Caco-2 (cell line): ENCODE results near the gene ORMDL2. TPM values are rescaled to one million over a fixed set of nuclear protein-coding genes. Genes with fewer than 3 reads are reported as not detected.

Experiments
- BruUV-seq: library from RNA; stranded (reverse); fragments of 400-500 nt; replicated peaks from 2 replicates; lab custom pipeline; 2021; lab: Mats Ljungman, UMichigan
- CTCF ChIA-PET: fragments of 300-600 bp; sonication (Branson Sonifier 250); formaldehyde crosslinking; loops from one replicate; lab custom pipeline; 2022; ENCODE audit warnings: antibody characterized with exemption; lab: Charles Lee
- POLR2A ChIA-PET: fragments of 300-600 bp; sonication (Branson Sonifier 250); formaldehyde crosslinking; loops from one replicate; lab custom pipeline; 2022; ENCODE audit warnings: antibody characterized with exemption; lab: Charles Lee
- DNase-seq, 2 experiments: peaks; one replicate each; pipeline versions ENCODE4 v3.0.0 to v3.0.0-alpha.2; 2020 to 2022
- H3K27me3 ChIP-seq: replicated peaks from 2 replicates; pipeline ENCODE4 v1.6.0; 2011; ENCODE audit warnings: low read length; ENCODE audit not compliant: control insufficient read depth, insufficient read depth
- H3K36me3 ChIP-seq: 2 replicates; pipeline ENCODE4 v1.5.1; 2011; ENCODE audit warnings: low read length; ENCODE audit not compliant: control insufficient read depth, insufficient read depth
- H3K4me1 ChIP-seq: fragments of 250-450 bp; sonication (Bioruptor Pico); 2 replicates; pipeline ENCODE4 v1.5.1; 2020; ENCODE audit warnings: mild to moderate bottlenecking
- H3K4me3 ChIP-seq: 2 replicates; pipeline ENCODE4 v1.5.1; 2011; ENCODE audit warnings: low read depth, mild to moderate bottlenecking, control low read depth, low read length
- H3K9me3 ChIP-seq: fragments of 250-450 bp; sonication (Bioruptor Pico); 2 replicates; pipeline ENCODE4 v1.5.1; 2020; ENCODE audit warnings: mild to moderate bottlenecking, moderate library complexity
- H3K27ac Mint-ChIP-seq: one replicate; pipeline ENCODE4 v1.8.0; 2022; ENCODE audit warnings: mixed read lengths; ENCODE audit not compliant: unreplicated experiment
- H3K27me3 Mint-ChIP-seq: one replicate; pipeline ENCODE4 v1.8.0; 2022; ENCODE audit warnings: mixed read lengths; ENCODE audit not compliant: insufficient read depth, unreplicated experiment
- H3K36me3 Mint-ChIP-seq: one replicate; pipeline ENCODE4 v1.8.0; 2022; ENCODE audit warnings: mild to moderate bottlenecking, mixed read lengths; ENCODE audit not compliant: insufficient read depth, unreplicated experiment
- H3K4me1 Mint-ChIP-seq: one replicate; pipeline ENCODE4 v1.8.0; 2022; ENCODE audit warnings: low read depth, mixed read lengths; ENCODE audit not compliant: unreplicated experiment
- H3K4me3 Mint-ChIP-seq: one replicate; pipeline ENCODE4 v1.8.0; 2022; ENCODE audit warnings: mild to moderate bottlenecking, moderate library complexity, mixed read lengths; ENCODE audit not compliant: unreplicated experiment
- H3K9me3 Mint-ChIP-seq: one replicate; pipeline ENCODE4 v1.8.0; 2022; ENCODE audit warnings: mixed read lengths; ENCODE audit not compliant: unreplicated experiment
- intact Hi-C: fragments of 100-400 bp; cut with micrococcal nuclease; formaldehyde crosslinking; loops from one replicate; pipeline ENCODE4 v1.10.0; 2022; ENCODE audit not compliant: unreplicated experiment
- total RNA-seq: library from RNA; stranded (reverse); gene quantifications from 2 replicates; pipeline ENCODE4 v1.2.3, GENCODE V29; 2022
- TF ChIP-seq, protein P1 (sequence below), 2 experiments: fragments of 200-600 bp in 1 of 2; IDR thresholded peaks; 1 replicate in 1 of 2; 2 replicates in 1 of 2; pipeline versions ENCODE4 v1.5.1 to v1.8.0; 2011 to 2022; ENCODE audit warnings: antibody characterized with exemption in 1 of 2, control low read depth in 1 of 2, inconsistent platforms in 1 of 2, low read depth in 1 of 2, low read length in 1 of 2, mild to moderate bottlenecking in 1 of 2, moderate library complexity in 1 of 2; ENCODE audit not compliant: insufficient read depth in 1 of 2, severe bottlenecking in 1 of 2, unreplicated experiment in 1 of 2

Gene ORMDL2
- total RNA-seq, 1 experiment from 2014 or later = 44.0 TPM

GRCh38 chr12:55809274-55809673 lies 8.6 kb upstream of the ORMDL2 start:
- no TSS peak for BruUV-seq
- DNase-seq = no peak

DNA sequence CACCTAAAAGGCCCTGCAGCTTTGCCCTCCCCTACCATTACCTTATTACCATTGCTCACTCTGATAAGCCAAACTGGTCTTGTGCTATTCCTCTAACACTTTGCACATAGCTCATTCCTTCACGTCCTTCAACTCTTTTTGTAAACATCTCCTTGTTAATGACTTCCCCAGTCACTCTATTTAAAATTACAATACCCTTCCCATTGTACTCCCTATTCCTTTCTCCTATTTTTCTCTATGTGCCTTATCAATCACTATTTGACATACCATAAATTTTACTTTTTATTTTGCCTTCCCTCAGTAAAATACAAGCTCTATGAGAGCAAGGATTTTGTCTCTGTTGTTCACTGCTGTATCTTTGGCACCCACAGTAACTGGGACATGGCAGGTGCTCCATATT lies 5.8 kb upstream of the ORMDL2 start:
- peaks cover 7% of the 10 kb centered on the region; the same call in 1 of the 2 replicates for H3K4me1 ChIP-seq
- no peak overlapping the region for H3K4me3 ChIP-seq
- DNase-seq = no peak
- H3K36me3 ChIP-seq = no peaks in the 10 kb centered on the region; the same call in 1 of the 2 replicates
- peaks cover 28% of the 10 kb centered on the region for H3K4me1 Mint-ChIP-seq
- TF ChIP-seq, protein P1, sequence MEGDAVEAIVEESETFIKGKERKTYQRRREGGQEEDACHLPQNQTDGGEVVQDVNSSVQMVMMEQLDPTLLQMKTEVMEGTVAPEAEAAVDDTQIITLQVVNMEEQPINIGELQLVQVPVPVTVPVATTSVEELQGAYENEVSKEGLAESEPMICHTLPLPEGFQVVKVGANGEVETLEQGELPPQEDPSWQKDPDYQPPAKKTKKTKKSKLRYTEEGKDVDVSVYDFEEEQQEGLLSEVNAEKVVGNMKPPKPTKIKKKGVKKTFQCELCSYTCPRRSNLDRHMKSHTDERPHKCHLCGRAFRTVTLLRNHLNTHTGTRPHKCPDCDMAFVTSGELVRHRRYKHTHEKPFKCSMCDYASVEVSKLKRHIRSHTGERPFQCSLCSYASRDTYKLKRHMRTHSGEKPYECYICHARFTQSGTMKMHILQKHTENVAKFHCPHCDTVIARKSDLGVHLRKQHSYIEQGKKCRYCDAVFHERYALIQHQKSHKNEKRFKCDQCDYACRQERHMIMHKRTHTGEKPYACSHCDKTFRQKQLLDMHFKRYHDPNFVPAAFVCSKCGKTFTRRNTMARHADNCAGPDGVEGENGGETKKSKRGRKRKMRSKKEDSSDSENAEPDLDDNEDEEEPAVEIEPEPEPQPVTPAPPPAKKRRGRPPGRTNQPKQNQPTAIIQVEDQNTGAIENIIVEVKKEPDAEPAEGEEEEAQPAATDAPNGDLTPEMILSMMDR (IDR thresholded peaks at IDR 0.05; ENCODE audit: insufficient read depth in 1 of 2, low read depth in 1 of 2, low read length in 1 of 2, severe bottlenecking in 1 of 2, unreplicated experiment in 1 of 2) = no peak
- POLR2A ChIA-PET = interaction anchor here (1.7 kb wide), 1 partner anchor 17 kb away, joined by 4 read pairs; the partner anchor contains the start of gene DNAJC14
- intact Hi-C loops = no loop called here
- H3K36me3 Mint-ChIP-seq = peaks cover 44% of the 10 kb centered on the region
- CTCF ChIA-PET = interaction anchor here (0.6 kb wide), 1 partner anchor 73 kb away, joined by 3 read pairs; no protein-coding TSS in a partner anchor
- no peaks in the 10 kb centered on the region for H3K27me3 ChIP-seq
- BruUV-seq = no TSS peak
- H3K4me3 Mint-ChIP-seq = no peak overlapping the region
- no peaks in the 10 kb centered on the region for H3K9me3 Mint-ChIP-seq
- H3K27ac Mint-ChIP-seq = no peak overlapping the region
- H3K9me3 ChIP-seq = no peaks in the 10 kb centered on the region
- H3K27me3 Mint-ChIP-seq = no peaks in the 10 kb centered on the region

More at GRCh38 chr12:55809274-55809673, 8.6 kb upstream of the ORMDL2 start:
- Histone ChIP-seq H3K9me3 (no peaks in the 10 kb centered on the region), H3K27me3 (no peaks in the 10 kb centered on the region), H3K4me1 (no peaks in the 10 kb centered on the region), H3K4me3 (no peak overlapping the region), H3K36me3 (no peaks in the 10 kb centered on the region; the same call in 1 of the 2 replicates)
- no peaks in the 10 kb centered on the region for H3K27me3 Mint-ChIP-seq
- peaks cover 25% of the 10 kb centered on the region for H3K4me1 Mint-ChIP-seq
- peaks cover 51% of the 10 kb centered on the region for H3K36me3 Mint-ChIP-seq
- TF ChIP-seq, protein P1 (IDR thresholded peaks at IDR 0.05; ENCODE audit: insufficient read depth in 1 of 2, low read depth in 1 of 2, low read length in 1 of 2, severe bottlenecking in 1 of 2, unreplicated experiment in 1 of 2) = no peak
- intact Hi-C loops = no loop called here
- H3K4me3 Mint-ChIP-seq = no peak overlapping the region
- no peak overlapping the region for H3K27ac Mint-ChIP-seq
- POLR2A ChIA-PET = no interaction called here
- CTCF ChIA-PET = no interaction called here
- H3K9me3 Mint-ChIP-seq = no peaks in the 10 kb centered on the region

DNA sequence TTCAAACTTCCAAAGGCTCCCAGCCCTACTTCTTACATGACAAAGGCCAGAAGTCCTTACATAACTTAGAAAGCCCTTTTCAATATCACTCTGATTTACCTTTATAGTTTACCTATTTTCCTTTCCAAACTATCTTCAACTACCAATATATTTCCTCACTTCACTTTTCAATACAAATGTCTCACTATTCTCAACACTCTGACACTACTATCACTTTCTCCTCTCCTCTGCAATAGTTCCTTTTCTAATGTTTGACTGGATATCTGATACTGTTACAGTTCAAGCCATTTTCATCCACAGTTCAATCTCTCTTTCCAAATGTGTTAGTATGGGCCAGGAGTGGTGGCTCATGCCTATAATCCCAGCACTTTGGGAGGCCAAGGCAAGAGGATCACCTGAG lies 3.6 kb upstream of the ORMDL2 start:
- H3K27me3 ChIP-seq = no peaks in the 10 kb centered on the region
- no peak overlapping the region for H3K4me3 Mint-ChIP-seq
- no peaks in the 10 kb centered on the region for H3K9me3 Mint-ChIP-seq
- CTCF ChIA-PET = interaction anchor here (0.6 kb wide), 1 partner anchor 550 kb away, joined by 4 read pairs; no protein-coding TSS in a partner anchor
- DNase-seq = no peak
- POLR2A ChIA-PET = no interaction called here
- H3K27me3 Mint-ChIP-seq = no peaks in the 10 kb centered on the region
- peaks cover 7% of the 10 kb centered on the region; the same call in 1 of the 2 replicates for H3K4me1 ChIP-seq
- peaks cover 30% of the 10 kb centered on the region for H3K4me1 Mint-ChIP-seq
- H3K27ac Mint-ChIP-seq = no peak overlapping the region
- intact Hi-C loops = no loop called here
- peaks cover 31% of the 10 kb centered on the region for H3K36me3 Mint-ChIP-seq
- no TSS peak for BruUV-seq
- TF ChIP-seq, protein P1 (IDR thresholded peaks at IDR 0.05; ENCODE audit: insufficient read depth in 1 of 2, low read depth in 1 of 2, low read length in 1 of 2, severe bottlenecking in 1 of 2, unreplicated experiment in 1 of 2) = no peak
- H3K36me3 ChIP-seq = no peaks in the 10 kb centered on the region; the same call in 1 of the 2 replicates
- no peak overlapping the region for H3K4me3 ChIP-seq
- no peaks in the 10 kb centered on the region for H3K9me3 ChIP-seq
